GM23338 (cell line): ENCODE data around the gene SLCO3A1. TPM values are rescaled to one million over a fixed set of nuclear protein-coding genes. Genes with fewer than 3 reads are reported as not detected.

Experiments used
- ATAC-seq: fragments of 200-7000 bp; cut with Tn5 transposase; 3 replicates; pipeline ENCODE4 v1.9.1; 2020
- DNase-seq: peaks from one replicate; pipeline ENCODE4 v3.0.0-alpha.2; 2015; ENCODE audit warnings: low spot score
- H2AFZ ChIP-seq: fragments of 200-600 bp; sonication (generic); 2 replicates; pipeline ENCODE4 v1.8.0; 2016; ENCODE audit warnings: antibody characterized with exemption, mild to moderate bottlenecking, moderate library complexity
- H3F3A ChIP-seq: fragments of 200-600 bp; sonication (generic); replicated peaks from 2 replicates; pipeline ENCODE4 v1.8.0; 2017; ENCODE audit warnings: antibody characterized with exemption, mixed run types, low read depth
- H3K27ac ChIP-seq: fragments of 200-600 bp; sonication (generic); 2 replicates; pipeline ENCODE4 v1.6.1; 2016; ENCODE audit warnings: low read depth
- H3K27me3 ChIP-seq: fragments of 200-600 bp; sonication (generic); 2 replicates; pipeline ENCODE4 v1.8.0; 2016; ENCODE audit warnings: mild to moderate bottlenecking, mixed run types, moderate library complexity; ENCODE audit not compliant: insufficient read depth
- H3K36me3 ChIP-seq: fragments of 200-600 bp; sonication (generic); 2 replicates; pipeline ENCODE4 v1.8.0; 2016; ENCODE audit warnings: mild to moderate bottlenecking; ENCODE audit not compliant: insufficient read depth
- H3K4me1 ChIP-seq: fragments of 200-600 bp; sonication (generic); 2 replicates; pipeline ENCODE4 v1.8.0; 2016; ENCODE audit warnings: mild to moderate bottlenecking, moderate library complexity; ENCODE audit not compliant: insufficient read depth
- H3K4me2 ChIP-seq: fragments of 200-600 bp; sonication (generic); 2 replicates; pipeline ENCODE4 v1.7.1; 2017; ENCODE audit warnings: mixed run types
- H3K4me3 ChIP-seq: fragments of 200-600 bp; sonication (generic); 2 replicates; pipeline ENCODE4 v1.6.1; 2016; ENCODE audit warnings: mixed run types
- H3K79me2 ChIP-seq: fragments of 200-600 bp; sonication (generic); replicated peaks from 2 replicates; pipeline ENCODE4 v1.8.0; 2017; ENCODE audit warnings: mild to moderate bottlenecking; ENCODE audit not compliant: insufficient read depth
- H3K9me2 ChIP-seq: fragments of 200-600 bp; sonication (generic); 2 replicates; pipeline ENCODE4 v1.8.0; 2017; ENCODE audit not compliant: insufficient read depth
- H4K20me1 ChIP-seq: fragments of 200-600 bp; sonication (generic); replicated peaks from 2 replicates; pipeline ENCODE4 v1.8.0; 2017; ENCODE audit warnings: mild to moderate bottlenecking; ENCODE audit not compliant: insufficient read depth
- H3K27ac Mint-ChIP-seq: 2 replicates; pipeline ENCODE4 v1.8.0; 2020; ENCODE audit warnings: inconsistent platforms, mild to moderate bottlenecking, moderate library complexity, mixed read lengths
- H3K27me3 Mint-ChIP-seq: 3 replicates; pipeline ENCODE4 v1.8.0; 2022; ENCODE audit warnings: low read depth, mild to moderate bottlenecking, moderate library complexity, mixed read lengths, inconsistent platforms; ENCODE audit not compliant: insufficient read depth, poor library complexity
- H3K36me3 Mint-ChIP-seq: 3 replicates; pipeline ENCODE4 v1.8.0; 2021; ENCODE audit warnings: low read depth, mild to moderate bottlenecking, inconsistent platforms, moderate library complexity, mixed read lengths
- H3K4me1 Mint-ChIP-seq: 3 replicates; pipeline ENCODE4 v1.8.0; 2020; ENCODE audit warnings: mild to moderate bottlenecking, inconsistent platforms, mixed read lengths
- H3K4me3 Mint-ChIP-seq: 3 replicates; pipeline ENCODE4 v1.8.0; 2021; ENCODE audit warnings: moderate library complexity, mild to moderate bottlenecking, inconsistent platforms, mixed read lengths
- H3K9me3 Mint-ChIP-seq: 3 replicates; pipeline ENCODE4 v1.8.0; 2020; ENCODE audit warnings: moderate library complexity, mild to moderate bottlenecking, inconsistent platforms, mixed read lengths
- CREB1 ChIP-seq: fragments of 250-450 bp; sonication (Bioruptor Pico); IDR thresholded peaks from 2 replicates; pipeline ENCODE4 v1.5.0; 2020; ENCODE audit warnings: low read depth, mild to moderate bottlenecking, moderate library complexity
- CTCF ChIP-seq, 2 experiments: fragments of 200-600 bp in 1 of 2; sonication (generic) in 1 of 2; conservative IDR thresholded peaks; 2 replicates each; pipeline versions ENCODE4 v1.5.1 to v1.6.1; 2016 to 2017; ENCODE audit warnings: antibody characterized with exemption in 2 of 2, low read depth in 2 of 2, mild to moderate bottlenecking in 2 of 2, moderate library complexity in 1 of 2
- NANOG ChIP-seq: IDR thresholded peaks from 2 replicates; pipeline ENCODE4 v1.6.1; 2016; ENCODE audit warnings: antibody characterized with exemption, borderline replicate concordance
- ZNF462 ChIP-seq: fragments of 250-450 bp; sonication (Bioruptor Pico); IDR thresholded peaks from 2 replicates; pipeline ENCODE4 v1.5.0; 2020; ENCODE audit warnings: mild to moderate bottlenecking, moderate library complexity
- polyA plus RNA-seq: library from polyadenylated mRNA; unstranded; fragments of >200 nt; fragmentation: Nextera tagmentation; extraction: Ambion mirVana; gene quantifications from 2 replicates; pipeline ENCODE4 v1.2.1, GENCODE V29; 2016
- total RNA-seq: library from RNA; depleted of rRNA; stranded (reverse); fragments of >200 nt; shearing (Covaris generic); gene quantifications from 2 replicates; pipeline ENCODE4 v1.2.3, GENCODE V29; 2014
- TF ChIP-seq, protein P1 (sequence below): IDR thresholded peaks from 2 replicates; pipeline ENCODE4 v1.6.1; 2016; ENCODE audit warnings: antibody characterized with exemption
- TF ChIP-seq, protein P2 (sequence below): IDR thresholded peaks from one replicate; pipeline ENCODE4 v1.6.1; 2018; ENCODE audit warnings: antibody characterized with exemption; ENCODE audit not compliant: unreplicated experiment

The SLCO3A1 gene
- total and polyA plus RNA-seq, 2 experiments from 2014 or later = 7.3 to 9.4 TPM

DNA sequence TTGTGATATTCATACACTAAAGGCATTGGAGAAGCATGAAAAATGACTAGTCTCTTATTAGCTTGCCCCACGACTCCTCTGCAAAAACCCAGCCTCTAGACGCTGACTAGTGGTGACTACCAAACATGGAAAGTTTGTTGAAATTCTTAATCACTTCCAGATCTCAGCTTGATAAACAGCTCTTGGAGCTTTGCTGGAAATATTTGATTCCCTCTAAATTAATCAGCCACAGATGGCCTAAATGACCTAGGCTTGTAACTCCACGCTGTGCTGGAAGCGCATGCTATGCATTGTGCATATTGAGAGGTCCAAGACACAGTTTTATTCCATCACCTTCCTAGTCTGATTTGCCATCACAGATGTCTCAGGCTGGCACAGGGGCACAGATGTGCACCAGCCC lies 295.5 kb downstream of the SLCO3A1 start:
- Mint-ChIP-seq H3K27ac (no peak overlapping the region), H3K4me3 (no peak overlapping the region), H3K4me1 (peaks cover 14% of the 10 kb centered on the region; the same call in 2 of the 3 replicates), H3K9me3 (no peaks in the 10 kb centered on the region), H3K36me3 (no peaks in the 10 kb centered on the region; the same call in 2 of the 3 replicates), H3K27me3 (peaks cover 6% of the 10 kb centered on the region)
- TF ChIP-seq ZNF462 = no peak
- TF ChIP-seq, protein P1, sequence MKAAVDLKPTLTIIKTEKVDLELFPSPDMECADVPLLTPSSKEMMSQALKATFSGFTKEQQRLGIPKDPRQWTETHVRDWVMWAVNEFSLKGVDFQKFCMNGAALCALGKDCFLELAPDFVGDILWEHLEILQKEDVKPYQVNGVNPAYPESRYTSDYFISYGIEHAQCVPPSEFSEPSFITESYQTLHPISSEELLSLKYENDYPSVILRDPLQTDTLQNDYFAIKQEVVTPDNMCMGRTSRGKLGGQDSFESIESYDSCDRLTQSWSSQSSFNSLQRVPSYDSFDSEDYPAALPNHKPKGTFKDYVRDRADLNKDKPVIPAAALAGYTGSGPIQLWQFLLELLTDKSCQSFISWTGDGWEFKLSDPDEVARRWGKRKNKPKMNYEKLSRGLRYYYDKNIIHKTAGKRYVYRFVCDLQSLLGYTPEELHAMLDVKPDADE = no peak
- TF ChIP-seq, protein P2, sequence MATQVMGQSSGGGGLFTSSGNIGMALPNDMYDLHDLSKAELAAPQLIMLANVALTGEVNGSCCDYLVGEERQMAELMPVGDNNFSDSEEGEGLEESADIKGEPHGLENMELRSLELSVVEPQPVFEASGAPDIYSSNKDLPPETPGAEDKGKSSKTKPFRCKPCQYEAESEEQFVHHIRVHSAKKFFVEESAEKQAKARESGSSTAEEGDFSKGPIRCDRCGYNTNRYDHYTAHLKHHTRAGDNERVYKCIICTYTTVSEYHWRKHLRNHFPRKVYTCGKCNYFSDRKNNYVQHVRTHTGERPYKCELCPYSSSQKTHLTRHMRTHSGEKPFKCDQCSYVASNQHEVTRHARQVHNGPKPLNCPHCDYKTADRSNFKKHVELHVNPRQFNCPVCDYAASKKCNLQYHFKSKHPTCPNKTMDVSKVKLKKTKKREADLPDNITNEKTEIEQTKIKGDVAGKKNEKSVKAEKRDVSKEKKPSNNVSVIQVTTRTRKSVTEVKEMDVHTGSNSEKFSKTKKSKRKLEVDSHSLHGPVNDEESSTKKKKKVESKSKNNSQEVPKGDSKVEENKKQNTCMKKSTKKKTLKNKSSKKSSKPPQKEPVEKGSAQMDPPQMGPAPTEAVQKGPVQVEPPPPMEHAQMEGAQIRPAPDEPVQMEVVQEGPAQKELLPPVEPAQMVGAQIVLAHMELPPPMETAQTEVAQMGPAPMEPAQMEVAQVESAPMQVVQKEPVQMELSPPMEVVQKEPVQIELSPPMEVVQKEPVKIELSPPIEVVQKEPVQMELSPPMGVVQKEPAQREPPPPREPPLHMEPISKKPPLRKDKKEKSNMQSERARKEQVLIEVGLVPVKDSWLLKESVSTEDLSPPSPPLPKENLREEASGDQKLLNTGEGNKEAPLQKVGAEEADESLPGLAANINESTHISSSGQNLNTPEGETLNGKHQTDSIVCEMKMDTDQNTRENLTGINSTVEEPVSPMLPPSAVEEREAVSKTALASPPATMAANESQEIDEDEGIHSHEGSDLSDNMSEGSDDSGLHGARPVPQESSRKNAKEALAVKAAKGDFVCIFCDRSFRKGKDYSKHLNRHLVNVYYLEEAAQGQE = no peak
- no peak for TF ChIP-seq CTCF (conservative IDR thresholded peaks at IDR 0.05; ENCODE audit: low read depth in 2 of 2)
- TF ChIP-seq NANOG = no peak
- TF ChIP-seq CREB1 (CRISPR knock-in tag) = no peak
- no peak overlapping the region for H3K27ac ChIP-seq
- H3K27me3 ChIP-seq = no peaks in the 10 kb centered on the region
- peaks cover 3% of the 10 kb centered on the region; the same call in 1 of the 2 replicates for H3K9me2 ChIP-seq
- 0 out of 2 replicates have a peak, but pooled peaks cover 3% of the 10 kb centered on the region for H4K20me1 ChIP-seq
- H3K4me1 ChIP-seq = peaks cover 9% of the 10 kb centered on the region; the same call in 1 of the 2 replicates
- no peak overlapping the region for H2AFZ ChIP-seq
- no peaks in the 10 kb centered on the region for H3F3A ChIP-seq
- H3K36me3 ChIP-seq = no peaks in the 10 kb centered on the region
- ATAC-seq (no peak), DNase-seq (no peak)
- H3K79me2 ChIP-seq = no peaks in the 10 kb centered on the region
- no peak overlapping the region for H3K4me3 ChIP-seq
- H3K4me2 ChIP-seq = no peak overlapping the region
